Keratinocyte (primary cell): ENCODE measurements around the gene SEPHS2.

Experiments
- CTCF ChIP-seq, 3 experiments: IDR thresholded peaks in 1 of 3; conservative IDR thresholded peaks in 1 of 3; optimal IDR thresholded peaks in 1 of 3; 2 replicates in 2 of 3; 3 replicates in 1 of 3; pipeline versions ENCODE3 to v1.5.1; 2011; ENCODE audit warnings: low read length in 3 of 3, mild to moderate bottlenecking in 3 of 3, moderate library complexity in 2 of 3, control low read depth in 1 of 3, inconsistent platforms in 1 of 3; ENCODE audit not compliant: insufficient read depth in 2 of 3; ENCODE audit errors: extremely low read depth in 1 of 3
- EZH2 ChIP-seq: IDR thresholded peaks from one replicate; pipeline ENCODE4 v1.6.1; 2012; ENCODE audit warnings: inconsistent platforms, mild to moderate bottlenecking, low read length, moderate library complexity

GRCh38 chr16:30447512-30448226, 2.0 kb upstream of the SEPHS2 start:
- TF ChIP-seq CTCF (optimal IDR thresholded peaks at IDR 0.05 in 1 of 3, IDR thresholded peaks at IDR 0.05 in 1 of 3, conservative IDR thresholded peaks at IDR 0.05 in 1 of 3; ENCODE audit: extremely low read depth in 1 of 3, insufficient read depth in 2 of 3, low read length in 3 of 3), result no peak
- TF ChIP-seq EZH2, result no peak
